ENCODE data around the gene PRDM11. TPM values are rescaled to one million over a fixed set of nuclear protein-coding genes. Genes with fewer than 3 reads are reported as not detected.

PRDM11 gene
- total and polyA plus RNA-seq, 2 experiments from 2014 or later = 0.24 to 3.7 TPM

DNA sequence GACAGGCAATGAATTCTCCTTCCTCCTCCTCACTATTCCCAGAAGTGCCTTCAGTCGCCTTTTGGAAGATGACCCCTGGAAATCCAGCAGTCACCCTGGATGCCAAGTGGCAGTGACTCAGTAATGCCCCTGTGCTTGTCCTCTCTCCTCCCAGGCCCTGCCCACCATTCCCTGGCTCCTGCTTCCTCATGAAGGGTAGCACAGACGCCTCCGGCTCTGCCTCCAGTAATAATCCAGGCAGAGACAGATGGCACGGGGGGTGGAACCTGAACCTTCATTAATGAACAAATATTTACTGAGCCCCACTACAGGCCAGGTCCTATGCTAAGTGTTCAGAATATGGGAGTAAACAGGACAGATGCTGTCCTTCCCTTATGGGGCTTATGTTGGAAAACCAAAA is 116.5 kb downstream of the PRDM11 start:
- Histone ChIP-seq H3K27ac (no peak overlapping the region), H3K4me2 (ENCODE audit: unreplicated experiment) (no peak overlapping the region), H3K36me3 (ENCODE audit: low read depth) (no peaks in the 10 kb centered on the region), H2AFZ (no peak overlapping the region), H3K9ac (no peak overlapping the region), H3K4me3 (no peak overlapping the region), H3K79me2 (ENCODE audit: insufficient read depth) (no peaks in the 10 kb centered on the region), H3K27me3 (replicated peaks; ENCODE audit: insufficient read depth) (no peaks in the 10 kb centered on the region), H3K4me1 (ENCODE audit: insufficient read depth) (peaks cover 14% of the 10 kb centered on the region), H3K9me3 (ENCODE audit: low read depth) (no peaks in the 10 kb centered on the region), H4K20me1 (ENCODE audit: insufficient read depth) (no peaks in the 10 kb centered on the region), H3F3A (ENCODE audit: insufficient read depth) (peaks cover 24% of the 10 kb centered on the region), H3K9me2 (ENCODE audit: insufficient read depth) (no peaks in the 10 kb centered on the region)
- in situ Hi-C loops (cut with MboI) = no loop called here
- DNase-seq = no peak
- TF ChIP-seq EZH2 (IDR thresholded peaks at IDR 0.05; ENCODE audit: insufficient read depth, poor library complexity, severe bottlenecking) (no peak), EZH2phosphoT487 (IDR thresholded peaks at IDR 0.05; ENCODE audit: insufficient read depth, low read depth) (no peak)
- 42 to 53% methylated on average over 4 of the region's 4 CpGs for WGBS, 2 experiments (ENCODE audit: low coverage in 1 of 2, low lambda C conversion rate in 2 of 2, missing lambda C conversion rate in 2 of 2)

DNA sequence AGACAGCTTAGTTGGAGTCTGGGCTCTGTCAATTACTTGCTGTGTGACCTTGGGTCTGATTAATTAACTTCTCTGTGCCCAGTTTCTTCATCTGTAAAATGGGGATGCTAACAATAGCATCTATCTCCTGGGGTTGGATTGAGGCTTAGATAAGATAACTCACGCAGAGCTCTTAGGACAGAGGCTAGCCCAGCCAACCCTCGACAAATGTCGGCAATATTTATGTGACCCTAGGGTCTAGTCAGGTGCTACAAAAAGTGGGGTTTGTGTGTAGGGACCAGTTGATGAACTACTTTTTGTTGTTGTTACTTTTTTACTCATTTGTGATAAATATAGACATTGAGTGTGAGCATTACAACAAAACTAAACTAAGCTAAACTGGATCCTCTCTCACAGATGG is 117.3 kb downstream of the PRDM11 start:
- Histone ChIP-seq H3K9me2 (ENCODE audit: insufficient read depth) (no peaks in the 10 kb centered on the region), H4K20me1 (ENCODE audit: insufficient read depth) (no peaks in the 10 kb centered on the region), H3K4me3 (no peak overlapping the region), H3K9ac (no peak overlapping the region), H3K4me1 (ENCODE audit: insufficient read depth) (peaks cover 14% of the 10 kb centered on the region), H3K27me3 (replicated peaks; ENCODE audit: insufficient read depth) (no peaks in the 10 kb centered on the region), H3K79me2 (ENCODE audit: insufficient read depth) (no peaks in the 10 kb centered on the region), H3K4me2 (ENCODE audit: unreplicated experiment) (no peak overlapping the region), H3K27ac (no peak overlapping the region), H3K9me3 (ENCODE audit: low read depth) (no peaks in the 10 kb centered on the region), H2AFZ (no peak overlapping the region), H3F3A (ENCODE audit: insufficient read depth) (peaks cover 24% of the 10 kb centered on the region), H3K36me3 (ENCODE audit: low read depth) (no peaks in the 10 kb centered on the region)
- TF ChIP-seq EZH2phosphoT487 (IDR thresholded peaks at IDR 0.05; ENCODE audit: insufficient read depth, low read depth) (no peak), EZH2 (IDR thresholded peaks at IDR 0.05; ENCODE audit: insufficient read depth, poor library complexity, severe bottlenecking) (no peak)
- no peak for DNase-seq
- in situ Hi-C loops (cut with MboI) = no loop called here
- 90% methylated on average over 3 of the region's 3 CpGs for WGBS, 2 experiments (ENCODE audit: low coverage in 1 of 2, low lambda C conversion rate in 2 of 2, missing lambda C conversion rate in 2 of 2)

DNA sequence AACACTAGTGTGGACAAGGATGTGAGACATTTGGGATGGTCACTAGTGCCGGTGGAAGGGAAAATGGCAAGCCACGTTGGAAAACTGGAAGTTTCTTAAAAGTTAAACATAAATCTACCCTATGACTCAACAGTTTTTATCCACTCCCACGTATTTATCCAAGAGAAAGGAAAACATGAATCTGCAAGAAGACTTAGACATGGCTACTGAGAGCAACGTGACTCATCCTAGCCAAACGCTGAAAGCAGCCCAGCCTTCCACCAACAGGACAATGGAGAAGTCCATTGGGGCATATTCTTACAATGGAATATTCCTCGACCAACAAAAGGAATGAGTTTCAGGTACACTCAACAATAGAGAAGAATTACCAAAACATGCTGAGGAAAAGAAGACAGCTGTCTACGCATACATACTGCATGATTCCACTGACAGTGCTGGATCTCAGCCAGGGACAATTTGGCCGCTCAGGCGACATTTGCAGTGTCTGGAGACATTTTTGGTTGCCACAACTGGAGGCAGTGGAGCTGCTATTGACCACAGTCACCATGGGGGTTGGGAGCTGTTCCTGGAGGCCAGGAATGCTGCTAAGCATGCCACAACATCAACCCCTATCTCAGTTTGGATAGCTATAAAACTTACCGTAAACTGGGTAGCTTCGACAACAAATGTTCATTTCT is 118.5 kb downstream of the PRDM11 start:
- in situ Hi-C loops (cut with MboI) = no loop called here
- Histone ChIP-seq H3K9ac (no peak overlapping the region), H3K4me2 (ENCODE audit: unreplicated experiment) (peak overlapping the region; percentile 73), H3K9me2 (ENCODE audit: insufficient read depth) (no peaks in the 10 kb centered on the region), H3K36me3 (ENCODE audit: low read depth) (no peaks in the 10 kb centered on the region), H2AFZ (peak overlapping the region; percentile 58), H3K4me1 (ENCODE audit: insufficient read depth) (peaks cover 14% of the 10 kb centered on the region), H3K79me2 (ENCODE audit: insufficient read depth) (no peaks in the 10 kb centered on the region), H4K20me1 (ENCODE audit: insufficient read depth) (no peaks in the 10 kb centered on the region), H3K4me3 (no peak overlapping the region; the same call in 1 of the 2 replicates), H3K27me3 (replicated peaks; ENCODE audit: insufficient read depth) (peaks cover 7% of the 10 kb centered on the region), H3K9me3 (ENCODE audit: low read depth) (no peaks in the 10 kb centered on the region), H3F3A (ENCODE audit: insufficient read depth) (peaks cover 13% of the 10 kb centered on the region), H3K27ac (peak overlapping the region; percentile 59)
- peak; percentile 93 for DNase-seq
- no peak for TF ChIP-seq EZH2phosphoT487 (IDR thresholded peaks at IDR 0.05; ENCODE audit: insufficient read depth, low read depth)
- 25% methylated on average over 11 of the region's 11 CpGs for WGBS, 2 experiments (ENCODE audit: low coverage in 1 of 2, low lambda C conversion rate in 2 of 2, missing lambda C conversion rate in 2 of 2)

DNA sequence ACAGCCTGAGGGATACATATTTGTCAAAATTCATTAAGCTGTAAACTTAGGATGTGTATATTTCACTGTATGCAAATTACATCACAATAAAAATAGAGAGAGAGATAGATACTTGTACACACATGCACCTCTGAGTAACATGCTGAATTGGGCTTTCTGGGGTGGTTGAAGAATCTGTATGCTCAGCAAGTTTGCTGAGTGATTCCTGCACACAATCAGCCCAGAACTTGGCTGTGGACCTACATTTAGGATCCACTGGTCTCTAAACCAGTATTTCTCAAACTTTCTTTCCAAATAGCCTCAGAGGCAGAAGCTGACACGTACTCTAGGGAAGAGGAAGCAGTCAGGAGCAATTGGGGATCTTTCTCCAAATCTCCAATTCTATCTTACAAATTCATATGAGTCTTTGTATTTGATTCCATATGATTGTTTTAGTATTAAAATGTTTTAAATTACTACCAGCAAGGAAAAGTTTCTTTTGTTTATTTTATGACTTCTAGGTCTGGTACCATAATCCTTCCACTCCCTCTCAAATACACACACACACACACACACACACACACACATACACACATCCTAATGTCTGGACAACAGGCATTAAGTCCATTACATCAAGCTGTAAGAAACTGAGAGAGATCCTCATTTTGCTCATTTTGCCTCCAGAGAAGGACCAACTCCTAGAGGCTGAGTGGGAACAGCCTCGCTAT is 119.7 kb downstream of the PRDM11 start:
- H3K79me2 ChIP-seq (ENCODE audit: insufficient read depth) = no peaks in the 10 kb centered on the region
- H3K4me2 ChIP-seq (ENCODE audit: unreplicated experiment) = no peak overlapping the region
- peaks cover 18% of the 10 kb centered on the region for H3K27me3 ChIP-seq (replicated peaks; ENCODE audit: insufficient read depth)
- no peaks in the 10 kb centered on the region for H3K9me3 ChIP-seq (ENCODE audit: low read depth)
- peaks cover 10% of the 10 kb centered on the region for H3F3A ChIP-seq (ENCODE audit: insufficient read depth)
- 57 to 75% methylated on average over 2 of the region's 2 CpGs for WGBS, 2 experiments (ENCODE audit: low coverage in 1 of 2, low lambda C conversion rate in 2 of 2, missing lambda C conversion rate in 2 of 2)
- H3K4me3 ChIP-seq = no peak overlapping the region
- no peaks in the 10 kb centered on the region for H3K9me2 ChIP-seq (ENCODE audit: insufficient read depth)
- no peak overlapping the region for H3K9ac ChIP-seq
- H2AFZ ChIP-seq = no peak overlapping the region
- DNase-seq = no peak
- H4K20me1 ChIP-seq (ENCODE audit: insufficient read depth) = no peaks in the 10 kb centered on the region
- TF ChIP-seq EZH2 (IDR thresholded peaks at IDR 0.05; ENCODE audit: insufficient read depth, poor library complexity, severe bottlenecking) (no peak), EZH2phosphoT487 (IDR thresholded peaks at IDR 0.05; ENCODE audit: insufficient read depth, low read depth) (no peak)
- in situ Hi-C loops (cut with MboI) = no loop called here
- H3K27ac ChIP-seq = no peak overlapping the region
- no peaks in the 10 kb centered on the region for H3K36me3 ChIP-seq (ENCODE audit: low read depth)
- H3K4me1 ChIP-seq (ENCODE audit: insufficient read depth) = peaks cover 14% of the 10 kb centered on the region
